ENCODE measurements around the gene CASKIN1.

- TF ChIP-seq SUZ12 (IDR thresholded peaks at IDR 0.05; ENCODE audit: low read length) (no peak), POLR2A (IDR thresholded peaks at IDR 0.05; ENCODE audit: control extremely low read depth in 1 of 2, low read depth in 2 of 2, low read length in 2 of 2) (no peak), KDM5A (IDR thresholded peaks at IDR 0.05; ENCODE audit: low read length) (no peak), SIN3A (conservative IDR thresholded peaks at IDR 0.05 in 1 of 2, IDR thresholded peaks at IDR 0.05 in 1 of 2; ENCODE audit: low read depth in 1 of 2, low read length in 2 of 2) (no peak), CEBPB (IDR thresholded peaks at IDR 0.05; ENCODE audit: low read depth, low read length) (no peak), POU5F1 (IDR thresholded peaks at IDR 0.05; ENCODE audit: low read depth, low read length) (no peak), CTCF (IDR thresholded peaks at IDR 0.05; ENCODE audit: control extremely low read depth in 1 of 3, insufficient read depth in 1 of 3, low read depth in 1 of 3, low read length in 3 of 3) (no peak), GABPA (IDR thresholded peaks at IDR 0.05; ENCODE audit: borderline replicate concordance, insufficient read depth, low read length) (no peak)
Measured at GRCh38 chr16:2230376-2230775, 34.0 kb upstream of the CASKIN1 start.

Data from H1 (cell line).